ENCODE measurements around the gene ZC3H4.

The ZC3H4 gene

DNA sequence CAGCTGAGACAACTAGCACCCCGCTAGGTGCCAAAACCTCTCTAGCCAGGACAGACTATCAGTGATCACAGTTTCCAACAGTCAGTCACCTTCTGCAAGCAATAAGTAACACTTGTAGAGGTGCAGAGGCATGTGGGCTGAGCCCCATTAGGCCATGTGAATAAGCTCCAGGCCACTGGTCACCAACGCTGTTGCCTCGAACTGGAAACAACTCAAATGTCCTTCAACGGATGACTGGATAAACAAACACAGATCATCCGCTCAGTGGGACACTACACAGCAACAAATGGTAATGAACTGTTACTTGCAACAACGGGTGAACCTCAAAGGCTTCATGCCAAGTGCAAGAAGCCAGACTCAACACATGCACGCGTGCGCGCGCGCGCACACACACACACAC lies 37.6 kb downstream of the ZC3H4 start:
- no peak overlapping the region for H3K27ac ChIP-seq

DNA sequence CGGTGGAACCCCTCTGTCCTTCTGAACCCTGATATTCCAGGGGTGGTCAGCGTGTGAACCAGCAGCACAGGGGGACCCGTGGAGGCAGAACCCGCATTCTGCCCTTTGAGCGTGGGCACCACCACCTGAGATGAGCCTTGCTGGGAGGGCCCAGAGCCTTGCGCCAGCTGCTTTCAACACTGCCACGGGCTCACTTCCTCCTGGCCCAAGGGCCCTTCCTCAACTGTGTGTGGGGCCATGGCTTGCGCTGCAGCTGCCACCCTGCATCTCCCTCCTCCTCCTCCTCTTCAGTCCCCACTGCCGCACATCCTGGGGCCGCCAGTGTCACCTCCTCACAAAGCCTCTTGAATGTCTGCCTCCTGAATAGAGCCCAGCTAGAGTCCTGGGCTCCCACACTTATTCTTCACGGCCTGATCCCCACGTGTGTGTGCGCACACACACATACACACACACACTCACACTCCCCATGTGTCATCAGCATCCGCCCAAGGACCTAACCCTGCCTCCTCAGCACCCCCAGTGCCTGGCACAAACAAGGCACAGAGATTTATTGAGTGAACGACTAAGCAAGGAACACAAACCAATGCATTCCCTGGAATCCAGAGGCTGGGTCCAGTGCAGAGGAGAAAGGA lies 38.3 kb downstream of the ZC3H4 start:
- H3K27ac ChIP-seq, result no peak overlapping the region
- no peak for TF ChIP-seq ZFX (IDR thresholded peaks at IDR 0.05; ENCODE audit: borderline replicate concordance)
- TF ChIP-seq, protein P1, sequence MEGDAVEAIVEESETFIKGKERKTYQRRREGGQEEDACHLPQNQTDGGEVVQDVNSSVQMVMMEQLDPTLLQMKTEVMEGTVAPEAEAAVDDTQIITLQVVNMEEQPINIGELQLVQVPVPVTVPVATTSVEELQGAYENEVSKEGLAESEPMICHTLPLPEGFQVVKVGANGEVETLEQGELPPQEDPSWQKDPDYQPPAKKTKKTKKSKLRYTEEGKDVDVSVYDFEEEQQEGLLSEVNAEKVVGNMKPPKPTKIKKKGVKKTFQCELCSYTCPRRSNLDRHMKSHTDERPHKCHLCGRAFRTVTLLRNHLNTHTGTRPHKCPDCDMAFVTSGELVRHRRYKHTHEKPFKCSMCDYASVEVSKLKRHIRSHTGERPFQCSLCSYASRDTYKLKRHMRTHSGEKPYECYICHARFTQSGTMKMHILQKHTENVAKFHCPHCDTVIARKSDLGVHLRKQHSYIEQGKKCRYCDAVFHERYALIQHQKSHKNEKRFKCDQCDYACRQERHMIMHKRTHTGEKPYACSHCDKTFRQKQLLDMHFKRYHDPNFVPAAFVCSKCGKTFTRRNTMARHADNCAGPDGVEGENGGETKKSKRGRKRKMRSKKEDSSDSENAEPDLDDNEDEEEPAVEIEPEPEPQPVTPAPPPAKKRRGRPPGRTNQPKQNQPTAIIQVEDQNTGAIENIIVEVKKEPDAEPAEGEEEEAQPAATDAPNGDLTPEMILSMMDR (IDR thresholded peaks at IDR 0.05), result no peak

More for the DNA sequence above, 37.6 kb downstream of the ZC3H4 start:
- no peak for TF ChIP-seq ZFX (IDR thresholded peaks at IDR 0.05; ENCODE audit: borderline replicate concordance)
- TF ChIP-seq, protein P1 (IDR thresholded peaks at IDR 0.05), result no peak

DNA sequence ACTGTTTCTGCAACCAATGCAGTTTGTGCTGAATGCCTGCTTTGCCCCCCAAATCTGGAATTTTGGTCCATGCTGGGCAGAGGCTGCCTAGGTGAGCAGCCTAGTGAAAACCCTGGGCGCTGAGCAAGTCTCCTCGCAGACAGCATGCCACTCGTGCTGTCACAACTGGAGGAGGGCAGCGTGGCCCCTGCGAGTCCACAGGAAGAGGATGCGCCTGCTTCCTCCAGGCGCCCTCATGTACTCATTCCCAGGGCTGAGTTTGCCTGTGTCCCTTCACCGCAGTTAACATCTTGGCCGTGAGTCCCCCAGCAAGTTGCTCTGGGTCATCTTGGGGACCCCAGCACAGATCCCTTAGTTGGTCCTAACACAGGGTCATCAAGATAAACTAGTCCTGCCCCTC lies 39.0 kb downstream of the ZC3H4 start:
- H3K27ac ChIP-seq, result no peak overlapping the region
- no peak for TF ChIP-seq ZFX (IDR thresholded peaks at IDR 0.05; ENCODE audit: borderline replicate concordance)
- TF ChIP-seq, protein P1 (IDR thresholded peaks at IDR 0.05), result no peak

DNA sequence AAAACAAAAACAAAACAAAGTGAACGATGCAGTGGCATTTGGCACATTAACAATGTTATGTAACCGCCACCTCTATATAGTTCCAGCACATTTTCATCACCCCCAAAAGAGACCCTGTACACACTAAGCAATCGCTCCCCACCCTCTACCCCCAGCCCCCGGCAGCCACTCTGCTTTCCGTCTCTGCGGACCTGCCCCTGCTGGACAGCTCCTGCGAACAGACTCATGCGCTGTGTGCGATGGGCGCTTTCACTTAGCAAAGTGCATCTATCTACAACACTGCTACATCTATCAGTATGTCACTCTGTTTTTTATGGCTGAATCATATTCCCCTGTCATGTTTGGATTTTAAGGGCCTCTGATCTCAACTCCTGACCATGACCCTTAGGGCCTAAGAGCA lies 40.0 kb downstream of the ZC3H4 start:
- TF ChIP-seq ZFX (IDR thresholded peaks at IDR 0.05; ENCODE audit: borderline replicate concordance), result no peak
- TF ChIP-seq, protein P1 (IDR thresholded peaks at IDR 0.05), result no peak
- no peak overlapping the region for H3K27ac ChIP-seq

DNA sequence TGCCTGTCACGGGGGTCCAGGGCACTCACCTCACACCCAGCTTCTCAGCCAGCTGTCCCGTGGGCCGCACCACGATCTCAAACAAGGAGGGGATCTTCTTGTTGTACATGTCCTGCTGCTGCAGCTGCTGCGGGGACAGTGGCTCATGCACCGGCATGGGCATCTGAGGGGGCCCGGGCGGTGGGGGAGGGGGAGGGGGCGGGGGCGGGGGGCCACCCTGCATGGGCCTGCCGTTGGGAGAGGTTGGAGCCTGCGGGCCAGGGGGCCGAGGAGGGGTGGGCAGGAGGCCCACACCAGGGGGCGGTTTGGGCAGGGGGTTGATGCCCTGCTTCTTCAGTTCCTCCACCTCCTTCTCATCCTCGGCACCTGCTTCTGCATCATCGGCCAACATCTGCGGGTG lies 41.3 kb downstream of the ZC3H4 start:
- no peak overlapping the region for H3K27ac ChIP-seq
- TF ChIP-seq, protein P1 (IDR thresholded peaks at IDR 0.05), result no peak
- no peak for TF ChIP-seq ZFX (IDR thresholded peaks at IDR 0.05; ENCODE audit: borderline replicate concordance)

DNA sequence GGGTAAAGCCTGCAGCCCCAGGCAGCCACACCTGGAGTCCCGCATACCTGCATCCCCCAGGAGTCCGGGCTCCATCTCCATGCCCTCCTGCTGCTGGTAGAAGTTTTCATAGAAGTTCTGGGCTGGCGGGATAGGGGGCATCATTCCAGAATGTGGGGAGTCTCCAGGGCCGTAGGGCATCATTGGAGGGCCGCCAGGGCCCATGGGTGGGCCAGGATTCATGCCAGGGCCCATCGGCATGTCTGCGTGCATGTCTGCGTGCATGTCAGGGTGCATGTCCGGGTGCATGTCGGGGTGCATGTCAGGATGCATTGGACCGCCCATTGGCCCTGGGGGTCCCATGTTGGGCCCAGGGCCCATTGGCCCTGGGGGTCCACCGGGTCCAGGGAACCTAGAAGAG lies 41.8 kb downstream of the ZC3H4 start:
- no peak overlapping the region for H3K27ac ChIP-seq
- TF ChIP-seq, protein P1 (IDR thresholded peaks at IDR 0.05), result no peak
- TF ChIP-seq ZFX (IDR thresholded peaks at IDR 0.05; ENCODE audit: borderline replicate concordance), result no peak

DNA sequence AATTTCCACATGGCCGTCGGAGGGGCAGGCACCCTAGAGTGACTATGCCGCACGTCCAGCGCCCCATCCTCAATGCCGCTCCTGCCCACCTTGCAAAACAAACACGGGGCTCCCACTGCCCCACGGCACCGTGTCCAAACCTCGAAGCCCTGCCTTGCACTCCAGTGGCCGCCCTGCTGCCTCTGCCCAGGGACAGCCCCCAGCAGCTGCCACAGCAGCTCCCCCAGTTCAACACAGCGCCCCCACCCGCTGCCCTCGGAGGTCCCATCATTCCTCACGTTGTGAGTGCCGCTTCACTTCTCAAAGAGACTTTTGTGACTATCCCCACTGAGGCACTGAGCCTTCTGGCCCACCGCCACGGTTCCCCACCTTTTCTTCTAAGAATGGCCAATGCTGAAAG lies 42.8 kb downstream of the ZC3H4 start:
- no peak overlapping the region for H3K27ac ChIP-seq
- no peak for TF ChIP-seq ZFX (IDR thresholded peaks at IDR 0.05; ENCODE audit: borderline replicate concordance)
- TF ChIP-seq, protein P1 (IDR thresholded peaks at IDR 0.05), result no peak

Data from 22Rv1 (cell line).